ENCODE measurements around the gene GAB2.

Gene GAB2

DNA sequence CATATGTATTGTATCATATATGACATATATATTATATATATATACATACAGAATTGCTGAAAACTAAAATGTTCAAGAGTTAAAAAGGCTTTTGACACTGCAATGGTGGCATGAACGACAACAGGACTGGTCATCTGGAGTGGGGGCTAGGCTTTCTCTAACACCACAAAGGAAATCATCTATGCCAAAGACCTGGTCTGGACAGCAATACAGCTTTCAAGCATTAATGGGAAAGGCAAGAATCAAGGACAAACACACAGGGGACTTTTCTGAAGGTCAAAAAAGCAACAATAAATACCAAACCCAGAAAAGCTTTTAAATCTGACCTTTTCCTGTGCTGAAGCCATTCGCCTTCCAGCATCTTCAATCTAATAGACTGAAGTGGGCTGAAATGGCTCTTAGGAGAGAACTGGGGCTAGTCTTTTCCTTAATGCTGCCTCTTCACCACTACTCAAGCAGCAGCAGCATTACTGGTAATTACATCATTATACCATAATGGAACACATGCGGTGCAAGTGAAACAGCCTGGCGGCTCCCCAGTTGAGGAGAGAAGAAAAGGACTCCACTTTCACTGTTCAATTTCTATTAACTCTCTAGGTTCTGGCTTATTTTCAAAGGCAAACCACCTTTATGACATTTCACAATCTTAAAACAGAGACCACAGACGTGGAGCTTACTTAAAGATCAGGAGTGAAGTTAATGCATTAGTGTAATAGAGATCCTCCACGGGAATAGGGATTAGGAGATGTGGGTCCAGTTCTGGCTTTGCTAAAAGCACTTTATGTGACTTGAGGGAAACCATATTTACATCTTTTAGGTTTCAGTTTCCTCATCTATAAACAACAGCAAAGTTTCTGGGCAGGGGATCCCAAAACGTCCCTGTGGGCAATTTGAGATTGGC lies 63.0 kb downstream of the GAB2 start:
- TF ChIP-seq, protein P1, sequence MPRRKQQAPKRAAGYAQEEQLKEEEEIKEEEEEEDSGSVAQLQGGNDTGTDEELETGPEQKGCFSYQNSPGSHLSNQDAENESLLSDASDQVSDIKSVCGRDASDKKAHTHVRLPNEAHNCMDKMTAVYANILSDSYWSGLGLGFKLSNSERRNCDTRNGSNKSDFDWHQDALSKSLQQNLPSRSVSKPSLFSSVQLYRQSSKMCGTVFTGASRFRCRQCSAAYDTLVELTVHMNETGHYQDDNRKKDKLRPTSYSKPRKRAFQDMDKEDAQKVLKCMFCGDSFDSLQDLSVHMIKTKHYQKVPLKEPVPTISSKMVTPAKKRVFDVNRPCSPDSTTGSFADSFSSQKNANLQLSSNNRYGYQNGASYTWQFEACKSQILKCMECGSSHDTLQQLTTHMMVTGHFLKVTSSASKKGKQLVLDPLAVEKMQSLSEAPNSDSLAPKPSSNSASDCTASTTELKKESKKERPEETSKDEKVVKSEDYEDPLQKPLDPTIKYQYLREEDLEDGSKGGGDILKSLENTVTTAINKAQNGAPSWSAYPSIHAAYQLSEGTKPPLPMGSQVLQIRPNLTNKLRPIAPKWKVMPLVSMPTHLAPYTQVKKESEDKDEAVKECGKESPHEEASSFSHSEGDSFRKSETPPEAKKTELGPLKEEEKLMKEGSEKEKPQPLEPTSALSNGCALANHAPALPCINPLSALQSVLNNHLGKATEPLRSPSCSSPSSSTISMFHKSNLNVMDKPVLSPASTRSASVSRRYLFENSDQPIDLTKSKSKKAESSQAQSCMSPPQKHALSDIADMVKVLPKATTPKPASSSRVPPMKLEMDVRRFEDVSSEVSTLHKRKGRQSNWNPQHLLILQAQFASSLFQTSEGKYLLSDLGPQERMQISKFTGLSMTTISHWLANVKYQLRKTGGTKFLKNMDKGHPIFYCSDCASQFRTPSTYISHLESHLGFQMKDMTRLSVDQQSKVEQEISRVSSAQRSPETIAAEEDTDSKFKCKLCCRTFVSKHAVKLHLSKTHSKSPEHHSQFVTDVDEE (CRISPR knock-in tag; IDR thresholded peaks at IDR 0.05), result no peak
- TF ChIP-seq, protein P2, sequence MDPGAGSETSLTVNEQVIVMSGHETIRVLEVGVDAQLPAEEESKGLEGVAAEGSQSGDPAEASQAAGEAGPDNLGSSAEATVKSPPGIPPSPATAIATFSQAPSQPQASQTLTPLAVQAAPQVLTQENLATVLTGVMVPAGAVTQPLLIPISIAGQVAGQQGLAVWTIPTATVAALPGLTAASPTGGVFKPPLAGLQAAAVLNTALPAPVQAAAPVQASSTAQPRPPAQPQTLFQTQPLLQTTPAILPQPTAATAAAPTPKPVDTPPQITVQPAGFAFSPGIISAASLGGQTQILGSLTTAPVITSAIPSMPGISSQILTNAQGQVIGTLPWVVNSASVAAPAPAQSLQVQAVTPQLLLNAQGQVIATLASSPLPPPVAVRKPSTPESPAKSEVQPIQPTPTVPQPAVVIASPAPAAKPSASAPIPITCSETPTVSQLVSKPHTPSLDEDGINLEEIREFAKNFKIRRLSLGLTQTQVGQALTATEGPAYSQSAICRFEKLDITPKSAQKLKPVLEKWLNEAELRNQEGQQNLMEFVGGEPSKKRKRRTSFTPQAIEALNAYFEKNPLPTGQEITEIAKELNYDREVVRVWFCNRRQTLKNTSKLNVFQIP (CRISPR knock-in tag; IDR thresholded peaks at IDR 0.05; ENCODE audit: borderline replicate concordance, low read depth), result no peak
- TF ChIP-seq BACH2 (CRISPR knock-in tag; IDR thresholded peaks at IDR 0.05; ENCODE audit: borderline replicate concordance) (no peak), RARB (CRISPR knock-in tag; IDR thresholded peaks at IDR 0.05) (no peak), CSDC2 (CRISPR knock-in tag; IDR thresholded peaks at IDR 0.05) (no peak), ISL1 (CRISPR knock-in tag; IDR thresholded peaks at IDR 0.05) (no peak; the same call in 1 of the 2 replicates), SNAI2 (CRISPR knock-in tag; IDR thresholded peaks at IDR 0.05) (no peak), PPARA (CRISPR knock-in tag; IDR thresholded peaks at IDR 0.05; ENCODE audit: borderline replicate concordance) (no peak), ZNF70 (CRISPR knock-in tag; IDR thresholded peaks at IDR 0.05) (no peak), TCF4 (CRISPR knock-in tag; IDR thresholded peaks at IDR 0.05; ENCODE audit: borderline replicate concordance) (no peak), ZFP3 (CRISPR knock-in tag; IDR thresholded peaks at IDR 0.05) (no peak)
- TF ChIP-seq, protein P3, sequence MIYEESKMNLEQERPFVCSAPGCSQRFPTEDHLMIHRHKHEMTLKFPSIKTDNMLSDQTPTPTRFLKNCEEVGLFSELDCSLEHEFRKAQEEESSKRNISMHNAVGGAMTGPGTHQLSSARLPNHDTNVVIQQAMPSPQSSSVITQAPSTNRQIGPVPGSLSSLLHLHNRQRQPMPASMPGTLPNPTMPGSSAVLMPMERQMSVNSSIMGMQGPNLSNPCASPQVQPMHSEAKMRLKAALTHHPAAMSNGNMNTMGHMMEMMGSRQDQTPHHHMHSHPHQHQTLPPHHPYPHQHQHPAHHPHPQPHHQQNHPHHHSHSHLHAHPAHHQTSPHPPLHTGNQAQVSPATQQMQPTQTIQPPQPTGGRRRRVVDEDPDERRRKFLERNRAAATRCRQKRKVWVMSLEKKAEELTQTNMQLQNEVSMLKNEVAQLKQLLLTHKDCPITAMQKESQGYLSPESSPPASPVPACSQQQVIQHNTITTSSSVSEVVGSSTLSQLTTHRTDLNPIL (CRISPR knock-in tag; IDR thresholded peaks at IDR 0.05; ENCODE audit: low read depth), result no peak
- peak; percentile 39; the same call in 1 of the 3 replicates for ATAC-seq

DNA sequence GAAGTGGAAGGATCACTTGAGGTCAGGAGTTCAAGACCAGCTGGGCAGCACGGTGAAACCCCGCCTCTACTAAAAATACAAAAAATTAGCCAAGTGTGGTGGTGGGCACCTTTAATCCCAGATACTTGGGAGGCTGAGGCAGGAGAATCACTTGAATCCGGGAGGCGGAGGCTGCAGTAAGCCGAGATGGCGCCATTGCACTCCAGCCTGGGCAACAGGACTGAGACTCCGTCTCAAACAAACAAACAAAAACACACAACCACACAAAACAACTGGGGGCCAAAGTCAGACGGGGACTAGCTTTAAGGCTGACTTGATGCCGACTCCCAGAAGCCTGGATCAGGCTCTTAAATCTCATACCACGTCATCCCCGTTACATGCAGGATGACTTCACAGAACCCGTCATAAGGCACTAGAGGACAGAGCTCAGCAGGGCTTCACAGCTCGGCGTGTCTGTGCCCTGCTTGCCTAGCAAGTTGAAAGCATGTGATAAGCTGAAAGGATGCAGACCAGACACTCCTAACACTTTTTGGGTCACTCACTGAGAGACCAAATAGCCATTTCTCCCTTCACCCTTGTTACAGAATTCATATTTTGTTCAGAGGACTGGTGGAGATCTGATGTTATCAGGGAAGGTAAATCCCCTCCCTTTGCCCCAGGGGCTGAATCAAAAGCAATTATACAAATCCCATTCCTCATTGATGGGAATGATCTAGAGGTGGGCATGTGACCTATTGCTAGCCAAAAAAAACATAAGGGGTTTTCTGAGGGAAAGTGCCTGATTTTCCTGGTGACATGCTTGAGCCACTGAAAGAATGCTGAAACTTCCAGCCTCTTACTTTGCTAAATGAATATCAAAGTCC lies 65.4 kb downstream of the GAB2 start:
- peak; percentile 52; the same call in 2 of the 3 replicates for ATAC-seq

DNA sequence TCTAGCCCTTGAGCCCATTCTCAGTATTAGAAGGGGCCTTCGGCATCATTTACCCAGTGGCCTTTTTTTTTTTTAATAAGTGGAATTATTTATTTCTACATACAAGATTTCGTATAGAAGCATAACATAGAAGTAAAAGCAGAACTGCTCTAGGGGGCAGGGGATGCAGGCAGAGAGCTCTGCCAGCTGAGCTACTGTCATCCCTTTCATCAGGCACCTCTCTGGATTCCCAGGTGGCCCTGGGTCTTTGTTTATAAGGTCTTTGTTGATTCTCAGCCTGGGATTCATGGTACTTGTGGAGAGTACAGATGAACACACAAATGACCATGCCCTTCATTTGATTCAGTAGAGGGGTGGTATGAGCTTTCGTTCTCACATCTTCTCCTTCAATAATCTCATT lies 66.4 kb downstream of the GAB2 start:
- no peak for ATAC-seq
- TF ChIP-seq RARB (CRISPR knock-in tag; IDR thresholded peaks at IDR 0.05) (no peak), BACH2 (CRISPR knock-in tag; IDR thresholded peaks at IDR 0.05; ENCODE audit: borderline replicate concordance) (no peak), ZFP30 (CRISPR knock-in tag; IDR thresholded peaks at IDR 0.05) (no peak), ZFP3 (CRISPR knock-in tag; IDR thresholded peaks at IDR 0.05) (no peak), ARNTL (CRISPR knock-in tag; IDR thresholded peaks at IDR 0.05; ENCODE audit: borderline replicate concordance, low read depth) (no peak), ZNF8 (CRISPR knock-in tag; IDR thresholded peaks at IDR 0.05) (no peak), ZNF70 (CRISPR knock-in tag; IDR thresholded peaks at IDR 0.05) (no peak), OSR1 (CRISPR knock-in tag; IDR thresholded peaks at IDR 0.05) (no peak), ISL1 (CRISPR knock-in tag; IDR thresholded peaks at IDR 0.05) (no peak), ESRRG (CRISPR knock-in tag; IDR thresholded peaks at IDR 0.05) (no peak), SNAI2 (CRISPR knock-in tag; IDR thresholded peaks at IDR 0.05) (no peak), CSDC2 (CRISPR knock-in tag; IDR thresholded peaks at IDR 0.05) (no peak)
- TF ChIP-seq, protein P1 (CRISPR knock-in tag; IDR thresholded peaks at IDR 0.05), result no peak
- TF ChIP-seq, protein P3 (CRISPR knock-in tag; IDR thresholded peaks at IDR 0.05; ENCODE audit: low read depth), result no peak

More for the DNA sequence above, 65.4 kb downstream of the GAB2 start:
- TF ChIP-seq GLIS3 (CRISPR knock-in tag; IDR thresholded peaks at IDR 0.05) (0 out of 2 replicates have a peak, but pooled peaks have one; percentile 4), ZNF565 (CRISPR knock-in tag; conservative IDR thresholded peaks at IDR 0.05; ENCODE audit: low read depth) (no peak), ISL1 (CRISPR knock-in tag; IDR thresholded peaks at IDR 0.05) (peak; percentile 28; the same call in 1 of the 2 replicates), TCF4 (CRISPR knock-in tag; IDR thresholded peaks at IDR 0.05; ENCODE audit: borderline replicate concordance) (peak; percentile 69; the same call in 1 of the 2 replicates), PPARA (CRISPR knock-in tag; IDR thresholded peaks at IDR 0.05; ENCODE audit: borderline replicate concordance) (no peak), CSDC2 (CRISPR knock-in tag; IDR thresholded peaks at IDR 0.05) (no peak), ZNF70 (CRISPR knock-in tag; IDR thresholded peaks at IDR 0.05) (peak; percentile 90)
- TF ChIP-seq, protein P1 (CRISPR knock-in tag; IDR thresholded peaks at IDR 0.05), result peak; percentile 29; the same call in 1 of the 2 replicates

Data from SK-N-SH treated with all-trans-retinoic acid at 6 μM for 48 hours (cell line).